Measurements from ENCODE around the gene RNF135.
"Not testable (repeated sequence)": the region's sequence is repeated elsewhere in the genome, so short reads cannot be mapped to it uniquely, and the experiment has no call there.

The RNF135 gene

GRCh38 chr17:30970831-30971567 is at the start of gene RNF135:
Gene RNF135 (plus strand): TSS chr17:30971039. CDS start chr17:30971074, 35 bp downstream.
- DNase-seq (ENCODE audit: low read depth): peak; percentile 84

GRCh38 chr17:30921544-30922196 is 49.2 kb upstream of the RNF135 start, which contains the start of gene ADAP2:
Gene ADAP2 (plus strand): TSS chr17:30921945. CDS start chr17:30922015, 70 bp downstream.
- no peak for DNase-seq (ENCODE audit: low read depth)

- DNase-seq (ENCODE audit: low read depth): no peak
Observed at GRCh38 chr17:30922235-30923030, 48.4 kb upstream of the RNF135 start.

- DNase-seq (ENCODE audit: low read depth): no peak
Observed at GRCh38 chr17:30924341-30924740, 46.5 kb upstream of the RNF135 start.

- no peak for DNase-seq (ENCODE audit: low read depth)
Observed at GRCh38 chr17:30926516-30926915, 44.3 kb upstream of the RNF135 start.

- DNase-seq (ENCODE audit: low read depth): no peak
Observed at GRCh38 chr17:30927756-30928155, 43.1 kb upstream of the RNF135 start.

- DNase-seq (ENCODE audit: low read depth): no peak
Observed at GRCh38 chr17:30928584-30928983, 42.3 kb upstream of the RNF135 start.

- DNase-seq (ENCODE audit: low read depth): no peak
Observed at GRCh38 chr17:30929081-30929633, 41.7 kb upstream of the RNF135 start.

GRCh38 chr17:30929861-30930260 is 41.0 kb upstream of the RNF135 start:
- not testable (repeated sequence) for DNase-seq (ENCODE audit: low read depth)

GRCh38 chr17:30930495-30930894 is 40.3 kb upstream of the RNF135 start:
- no peak for DNase-seq (ENCODE audit: low read depth)

- not testable (repeated sequence) for DNase-seq (ENCODE audit: low read depth)
Observed at GRCh38 chr17:30931582-30931981, 39.3 kb upstream of the RNF135 start.

- DNase-seq (ENCODE audit: low read depth): no peak
Observed at GRCh38 chr17:30933966-30934365, 36.9 kb upstream of the RNF135 start.

- DNase-seq (ENCODE audit: low read depth): no peak
Observed at GRCh38 chr17:30939051-30939689, 31.7 kb upstream of the RNF135 start.

GRCh38 chr17:30942308-30943079 is 28.3 kb upstream of the RNF135 start:
- DNase-seq (ENCODE audit: low read depth): no peak

GRCh38 chr17:30947796-30948195 is 23.0 kb upstream of the RNF135 start:
- no peak for DNase-seq (ENCODE audit: low read depth)

- DNase-seq (ENCODE audit: low read depth): no peak
Observed at GRCh38 chr17:30950189-30950588, 20.6 kb upstream of the RNF135 start.

GRCh38 chr17:30950669-30951399 is 20.0 kb upstream of the RNF135 start:
- DNase-seq (ENCODE audit: low read depth): peak; percentile 94

- DNase-seq (ENCODE audit: low read depth): no peak
Observed at GRCh38 chr17:30952638-30953393, 18.0 kb upstream of the RNF135 start.

- no peak for DNase-seq (ENCODE audit: low read depth)
Observed at GRCh38 chr17:30954046-30954830, 16.6 kb upstream of the RNF135 start.
